ENCODE measurements around the gene TMCC3. TPM values are rescaled to one million over a fixed set of nuclear protein-coding genes. Genes with fewer than 3 reads are reported as not detected.
A peak's percentile ranks its signal among the peaks of the same experiment; 100 is the strongest.

Gene TMCC3
- total and polyA plus RNA-seq, 2 of the 13 experiments (the other 11 are each of a cell fraction or from before 2014, with no cell fraction given): not detected

DNA sequence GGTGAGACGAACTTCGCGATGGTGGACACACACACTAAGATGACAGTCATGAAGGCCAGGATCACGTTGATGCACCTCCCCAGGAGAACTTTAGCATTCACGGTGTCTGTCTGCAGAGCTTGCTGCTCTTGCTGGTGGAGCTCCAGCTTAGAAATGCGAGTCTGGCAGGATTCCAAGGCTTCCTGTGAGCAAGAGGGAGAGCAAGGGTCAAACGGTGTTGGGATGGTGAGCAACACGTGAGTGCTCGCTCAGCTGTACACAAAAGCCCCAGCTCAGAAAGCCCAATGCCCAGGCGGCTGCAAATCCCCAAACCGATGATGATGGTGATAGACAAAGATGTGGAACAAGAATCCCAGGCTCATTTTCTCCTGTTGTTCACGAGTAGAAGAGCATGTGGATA lies 78.8 kb downstream of the TMCC3 start (continued):
- TF ChIP-seq, protein P1, sequence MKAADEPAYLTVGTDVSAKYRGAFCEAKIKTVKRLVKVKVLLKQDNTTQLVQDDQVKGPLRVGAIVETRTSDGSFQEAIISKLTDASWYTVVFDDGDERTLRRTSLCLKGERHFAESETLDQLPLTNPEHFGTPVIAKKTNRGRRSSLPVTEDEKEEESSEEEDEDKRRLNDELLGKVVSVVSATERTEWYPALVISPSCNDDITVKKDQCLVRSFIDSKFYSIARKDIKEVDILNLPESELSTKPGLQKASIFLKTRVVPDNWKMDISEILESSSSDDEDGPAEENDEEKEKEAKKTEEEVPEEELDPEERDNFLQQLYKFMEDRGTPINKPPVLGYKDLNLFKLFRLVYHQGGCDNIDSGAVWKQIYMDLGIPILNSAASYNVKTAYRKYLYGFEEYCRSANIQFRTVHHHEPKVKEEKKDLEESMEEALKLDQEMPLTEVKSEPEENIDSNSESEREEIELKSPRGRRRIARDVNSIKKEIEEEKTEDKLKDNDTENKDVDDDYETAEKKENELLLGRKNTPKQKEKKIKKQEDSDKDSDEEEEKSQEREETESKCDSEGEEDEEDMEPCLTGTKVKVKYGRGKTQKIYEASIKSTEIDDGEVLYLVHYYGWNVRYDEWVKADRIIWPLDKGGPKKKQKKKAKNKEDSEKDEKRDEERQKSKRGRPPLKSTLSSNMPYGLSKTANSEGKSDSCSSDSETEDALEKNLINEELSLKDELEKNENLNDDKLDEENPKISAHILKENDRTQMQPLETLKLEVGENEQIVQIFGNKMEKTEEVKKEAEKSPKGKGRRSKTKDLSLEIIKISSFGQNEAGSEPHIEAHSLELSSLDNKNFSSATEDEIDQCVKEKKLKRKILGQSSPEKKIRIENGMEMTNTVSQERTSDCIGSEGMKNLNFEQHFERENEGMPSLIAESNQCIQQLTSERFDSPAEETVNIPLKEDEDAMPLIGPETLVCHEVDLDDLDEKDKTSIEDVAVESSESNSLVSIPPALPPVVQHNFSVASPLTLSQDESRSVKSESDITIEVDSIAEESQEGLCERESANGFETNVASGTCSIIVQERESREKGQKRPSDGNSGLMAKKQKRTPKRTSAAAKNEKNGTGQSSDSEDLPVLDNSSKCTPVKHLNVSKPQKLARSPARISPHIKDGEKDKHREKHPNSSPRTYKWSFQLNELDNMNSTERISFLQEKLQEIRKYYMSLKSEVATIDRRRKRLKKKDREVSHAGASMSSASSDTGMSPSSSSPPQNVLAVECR (CRISPR knock-in tag; IDR thresholded peaks at IDR 0.05; ENCODE audit: borderline replicate concordance): peak; percentile 26; the same call in 1 of the 2 replicates
- TF ChIP-seq BHLHE40 (IDR thresholded peaks at IDR 0.05; ENCODE audit: low read length) (peak; percentile 99), ZBTB7B (CRISPR knock-in tag; IDR thresholded peaks at IDR 0.05) (no peak), SRY (CRISPR knock-in tag; IDR thresholded peaks at IDR 0.05) (no peak), ZNF180 (CRISPR knock-in tag; IDR thresholded peaks at IDR 0.05; ENCODE audit: borderline replicate concordance, low read depth) (no peak), NFIC (IDR thresholded peaks at IDR 0.05; ENCODE audit: low read length) (peak; percentile 57), CCDC6 (CRISPR knock-in tag; IDR thresholded peaks at IDR 0.05) (0 out of 2 replicates have a peak, but pooled peaks have one; percentile 22), AKAP8 (CRISPR knock-in tag; IDR thresholded peaks at IDR 0.05) (no peak), PLRG1 (conservative IDR thresholded peaks at IDR 0.05) (no peak), KDM5B (CRISPR knock-in tag; IDR thresholded peaks at IDR 0.05; ENCODE audit: borderline replicate concordance) (peak; percentile 37; the same call in 1 of the 2 replicates), SIN3B (IDR thresholded peaks at IDR 0.05; ENCODE audit: low read length) (no peak), FOXA3 (CRISPR knock-in tag; IDR thresholded peaks at IDR 0.05) (peak; percentile 72), HOXA3 (CRISPR knock-in tag; IDR thresholded peaks at IDR 0.05) (peak; percentile 45; the same call in 1 of the 2 replicates), KMT2B (CRISPR knock-in tag; IDR thresholded peaks at IDR 0.05) (no peak), SALL1 (CRISPR knock-in tag; IDR thresholded peaks at IDR 0.05) (peak; percentile 83), HIVEP1 (CRISPR knock-in tag; IDR thresholded peaks at IDR 0.05) (0 out of 2 replicates have a peak, but pooled peaks have one; percentile 52), ZNF749 (CRISPR knock-in tag; IDR thresholded peaks at IDR 0.05; ENCODE audit: borderline replicate concordance) (0 out of 2 replicates have a peak, but pooled peaks have one; percentile 28), ZNF10 (CRISPR knock-in tag; IDR thresholded peaks at IDR 0.05; ENCODE audit: borderline replicate concordance, low read depth) (no peak), NFE2L2 (IDR thresholded peaks at IDR 0.05; ENCODE audit: low read length) (no peak), RNF2 (conservative IDR thresholded peaks at IDR 0.05; ENCODE audit: low read depth) (0 out of 2 replicates have a peak, but pooled peaks have one; percentile 33), NFIB (CRISPR knock-in tag; IDR thresholded peaks at IDR 0.05; ENCODE audit: borderline replicate concordance) (no peak), REPIN1 (CRISPR knock-in tag; IDR thresholded peaks at IDR 0.05; ENCODE audit: borderline replicate concordance, low read depth) (0 out of 2 replicates have a peak, but pooled peaks have one; percentile 32)
- TF ChIP-seq, protein P2, sequence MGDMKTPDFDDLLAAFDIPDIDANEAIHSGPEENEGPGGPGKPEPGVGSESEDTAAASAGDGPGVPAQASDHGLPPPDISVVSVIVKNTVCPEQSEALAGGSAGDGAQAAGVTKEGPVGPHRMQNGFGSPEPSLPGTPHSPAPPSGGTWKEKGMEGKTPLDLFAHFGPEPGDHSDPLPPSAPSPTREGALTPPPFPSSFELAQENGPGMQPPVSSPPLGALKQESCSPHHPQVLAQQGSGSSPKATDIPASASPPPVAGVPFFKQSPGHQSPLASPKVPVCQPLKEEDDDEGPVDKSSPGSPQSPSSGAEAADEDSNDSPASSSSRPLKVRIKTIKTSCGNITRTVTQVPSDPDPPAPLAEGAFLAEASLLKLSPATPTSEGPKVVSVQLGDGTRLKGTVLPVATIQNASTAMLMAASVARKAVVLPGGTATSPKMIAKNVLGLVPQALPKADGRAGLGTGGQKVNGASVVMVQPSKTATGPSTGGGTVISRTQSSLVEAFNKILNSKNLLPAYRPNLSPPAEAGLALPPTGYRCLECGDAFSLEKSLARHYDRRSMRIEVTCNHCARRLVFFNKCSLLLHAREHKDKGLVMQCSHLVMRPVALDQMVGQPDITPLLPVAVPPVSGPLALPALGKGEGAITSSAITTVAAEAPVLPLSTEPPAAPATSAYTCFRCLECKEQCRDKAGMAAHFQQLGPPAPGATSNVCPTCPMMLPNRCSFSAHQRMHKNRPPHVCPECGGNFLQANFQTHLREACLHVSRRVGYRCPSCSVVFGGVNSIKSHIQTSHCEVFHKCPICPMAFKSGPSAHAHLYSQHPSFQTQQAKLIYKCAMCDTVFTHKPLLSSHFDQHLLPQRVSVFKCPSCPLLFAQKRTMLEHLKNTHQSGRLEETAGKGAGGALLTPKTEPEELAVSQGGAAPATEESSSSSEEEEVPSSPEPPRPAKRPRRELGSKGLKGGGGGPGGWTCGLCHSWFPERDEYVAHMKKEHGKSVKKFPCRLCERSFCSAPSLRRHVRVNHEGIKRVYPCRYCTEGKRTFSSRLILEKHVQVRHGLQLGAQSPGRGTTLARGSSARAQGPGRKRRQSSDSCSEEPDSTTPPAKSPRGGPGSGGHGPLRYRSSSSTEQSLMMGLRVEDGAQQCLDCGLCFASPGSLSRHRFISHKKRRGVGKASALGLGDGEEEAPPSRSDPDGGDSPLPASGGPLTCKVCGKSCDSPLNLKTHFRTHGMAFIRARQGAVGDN (CRISPR knock-in tag; IDR thresholded peaks at IDR 0.05): peak; percentile 48
- TF ChIP-seq, protein P3, sequence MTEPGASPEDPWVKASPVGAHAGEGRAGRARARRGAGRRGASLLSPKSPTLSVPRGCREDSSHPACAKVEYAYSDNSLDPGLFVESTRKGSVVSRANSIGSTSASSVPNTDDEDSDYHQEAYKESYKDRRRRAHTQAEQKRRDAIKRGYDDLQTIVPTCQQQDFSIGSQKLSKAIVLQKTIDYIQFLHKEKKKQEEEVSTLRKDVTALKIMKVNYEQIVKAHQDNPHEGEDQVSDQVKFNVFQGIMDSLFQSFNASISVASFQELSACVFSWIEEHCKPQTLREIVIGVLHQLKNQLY (CRISPR knock-in tag; IDR thresholded peaks at IDR 0.05): peak; percentile 86
